Neural crest cell (in vitro differentiated cells): ENCODE results near the gene STX8. TPM values are rescaled to one million over a fixed set of nuclear protein-coding genes. Genes with fewer than 3 reads are reported as not detected.
A peak's percentile ranks its signal among the peaks of the same experiment; 100 is the strongest.

ENCODE experiments used
- DNase-seq: peaks from one replicate; pipeline ENCODE4 v3.0.0; 2021; ENCODE audit warnings: low read depth, mixed read lengths, low spot score
- H3K27ac Mint-ChIP-seq: one replicate; pipeline ENCODE4 v1.8.0; 2021; ENCODE audit warnings: mild to moderate bottlenecking, mixed read lengths; ENCODE audit not compliant: unreplicated experiment
- H3K27me3 Mint-ChIP-seq: 2 replicates; pipeline ENCODE4 v1.8.0; 2021; ENCODE audit warnings: low read depth, mild to moderate bottlenecking, mixed read lengths
- H3K36me3 Mint-ChIP-seq: 2 replicates; pipeline ENCODE4 v1.8.0; 2021; ENCODE audit warnings: low read depth, mild to moderate bottlenecking, mixed read lengths
- H3K4me1 Mint-ChIP-seq: 2 replicates; pipeline ENCODE4 v1.8.0; 2021; ENCODE audit warnings: mixed read lengths
- H3K4me3 Mint-ChIP-seq: one replicate; pipeline ENCODE4 v1.8.0; 2021; ENCODE audit warnings: mild to moderate bottlenecking, mixed read lengths
- H3K9me3 Mint-ChIP-seq: 2 replicates; pipeline ENCODE4 v1.8.0; 2021; ENCODE audit warnings: mixed read lengths
- total RNA-seq: library from RNA; stranded (reverse); gene quantifications from 2 replicates; pipeline ENCODE4 v1.2.1, GENCODE V29; 2021
- TF ChIP-seq, protein P1 (sequence below): fragments of 200-600 bp; sonication (generic); conservative IDR thresholded peaks from 2 replicates; pipeline ENCODE4 v1.5.0; 2021; ENCODE audit warnings: antibody characterized with exemption, mild to moderate bottlenecking

The STX8 gene
- total RNA-seq, 1 donor from 2014 or later = 56.6 TPM

DNA sequence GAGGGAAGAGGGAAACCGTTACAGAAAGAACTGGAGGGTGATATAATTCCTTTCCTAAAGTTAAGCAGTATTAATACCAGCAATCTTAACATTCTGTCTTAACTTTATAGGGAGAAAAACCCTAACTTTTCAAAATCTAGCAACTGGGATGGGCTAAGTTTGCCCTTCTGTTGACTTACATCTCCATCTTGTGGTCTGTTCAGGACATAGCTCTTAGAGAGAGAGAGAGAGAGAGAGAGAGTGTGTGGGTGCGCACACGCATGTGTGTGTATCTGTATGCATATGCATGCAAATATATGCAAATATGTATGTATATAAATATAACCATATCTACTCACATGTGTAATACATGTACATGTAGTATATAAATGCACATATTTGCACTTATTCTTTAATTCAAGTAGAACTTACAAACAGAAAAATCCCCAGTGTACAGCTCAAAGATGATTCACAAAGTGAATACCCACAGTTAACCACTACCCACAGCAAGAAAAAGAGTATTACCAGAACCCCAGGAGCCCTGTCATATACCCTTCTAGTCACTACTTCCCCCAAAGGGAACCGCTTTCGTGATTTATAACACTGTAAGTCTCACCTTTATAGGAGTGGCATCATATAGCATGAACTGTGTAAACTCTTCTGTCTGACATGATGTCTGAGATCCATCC lies 46.5 kb downstream of the STX8 start:
- H3K27me3 Mint-ChIP-seq = no peaks in the 10 kb centered on the region
- peaks cover 2% of the 10 kb centered on the region for H3K9me3 Mint-ChIP-seq
- H3K4me3 Mint-ChIP-seq = no peak overlapping the region
- TF ChIP-seq, protein P1, sequence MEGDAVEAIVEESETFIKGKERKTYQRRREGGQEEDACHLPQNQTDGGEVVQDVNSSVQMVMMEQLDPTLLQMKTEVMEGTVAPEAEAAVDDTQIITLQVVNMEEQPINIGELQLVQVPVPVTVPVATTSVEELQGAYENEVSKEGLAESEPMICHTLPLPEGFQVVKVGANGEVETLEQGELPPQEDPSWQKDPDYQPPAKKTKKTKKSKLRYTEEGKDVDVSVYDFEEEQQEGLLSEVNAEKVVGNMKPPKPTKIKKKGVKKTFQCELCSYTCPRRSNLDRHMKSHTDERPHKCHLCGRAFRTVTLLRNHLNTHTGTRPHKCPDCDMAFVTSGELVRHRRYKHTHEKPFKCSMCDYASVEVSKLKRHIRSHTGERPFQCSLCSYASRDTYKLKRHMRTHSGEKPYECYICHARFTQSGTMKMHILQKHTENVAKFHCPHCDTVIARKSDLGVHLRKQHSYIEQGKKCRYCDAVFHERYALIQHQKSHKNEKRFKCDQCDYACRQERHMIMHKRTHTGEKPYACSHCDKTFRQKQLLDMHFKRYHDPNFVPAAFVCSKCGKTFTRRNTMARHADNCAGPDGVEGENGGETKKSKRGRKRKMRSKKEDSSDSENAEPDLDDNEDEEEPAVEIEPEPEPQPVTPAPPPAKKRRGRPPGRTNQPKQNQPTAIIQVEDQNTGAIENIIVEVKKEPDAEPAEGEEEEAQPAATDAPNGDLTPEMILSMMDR = peak; percentile 70
- H3K4me1 Mint-ChIP-seq = peaks cover 4% of the 10 kb centered on the region
- no peak overlapping the region for H3K27ac Mint-ChIP-seq
- DNase-seq = no peak
- H3K36me3 Mint-ChIP-seq = peaks cover 5% of the 10 kb centered on the region

DNA sequence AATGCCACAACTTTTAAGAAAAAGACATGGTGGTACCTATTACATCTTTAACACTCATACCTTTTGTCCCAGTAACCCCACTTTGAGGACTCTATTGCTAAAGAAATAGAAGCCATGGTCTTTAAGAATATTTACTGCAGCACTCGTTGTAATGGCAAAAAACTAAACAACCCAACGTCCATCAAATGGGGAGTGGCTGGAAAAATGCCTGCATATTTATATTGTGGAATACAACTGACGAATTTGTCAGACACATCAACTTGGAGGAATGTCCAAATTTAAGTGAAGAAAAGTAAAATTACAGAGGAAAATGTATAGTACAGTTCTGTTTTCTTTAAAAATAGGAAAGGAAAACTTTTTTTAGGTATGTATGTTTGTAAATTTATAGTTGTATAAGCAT lies 47.8 kb downstream of the STX8 start:
- Mint-ChIP-seq H3K9me3 (peaks cover 2% of the 10 kb centered on the region), H3K36me3 (peaks cover 5% of the 10 kb centered on the region), H3K27ac (no peak overlapping the region), H3K27me3 (no peaks in the 10 kb centered on the region), H3K4me1 (peaks cover 4% of the 10 kb centered on the region), H3K4me3 (no peak overlapping the region)
- TF ChIP-seq, protein P1 = no peak
- no peak for DNase-seq

DNA sequence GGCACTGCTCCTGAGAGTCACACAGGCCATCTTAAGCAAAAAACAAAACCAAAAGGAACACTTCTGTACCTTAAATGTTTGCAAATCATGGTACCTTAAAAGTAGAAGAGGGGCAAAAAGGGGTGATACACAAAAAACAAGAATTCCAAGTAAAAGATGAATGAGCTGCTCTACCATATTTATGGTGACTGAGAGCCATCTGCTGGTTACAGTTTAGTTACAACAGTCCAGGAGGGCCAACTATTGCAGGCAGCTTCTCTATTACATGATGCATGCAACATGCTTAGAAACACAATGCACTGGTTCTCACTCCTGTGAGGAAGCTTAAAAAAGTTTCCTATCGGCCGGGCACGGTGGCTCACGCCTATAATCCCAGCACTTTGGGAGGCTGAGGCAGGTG lies 53.5 kb downstream of the STX8 start:
- Mint-ChIP-seq H3K4me1 (peaks cover 33% of the 10 kb centered on the region), H3K27ac (no peak overlapping the region), H3K4me3 (no peak overlapping the region), H3K27me3 (no peaks in the 10 kb centered on the region), H3K36me3 (peaks cover 5% of the 10 kb centered on the region), H3K9me3 (peaks cover 4% of the 10 kb centered on the region)
- TF ChIP-seq, protein P1 = peak; percentile 79
- DNase-seq = peak; percentile 10

DNA sequence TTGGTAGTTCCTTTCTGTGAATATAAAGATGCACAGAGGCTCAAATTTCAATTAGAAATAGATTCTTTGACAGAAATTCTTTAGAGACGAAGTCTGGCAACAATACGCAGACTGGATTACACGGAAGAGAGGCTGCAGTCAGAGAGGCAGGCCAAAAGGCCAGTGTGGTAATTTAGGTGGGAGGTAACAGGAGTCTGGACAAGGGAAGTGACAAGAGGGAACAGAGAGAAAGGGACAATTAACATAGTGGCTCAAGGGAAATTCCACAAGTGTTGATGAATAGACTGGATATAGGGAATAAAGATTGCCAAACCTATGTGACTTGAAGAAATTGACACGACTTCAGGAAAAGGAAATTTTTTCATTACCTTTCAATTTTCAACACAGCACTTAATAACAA lies 54.6 kb downstream of the STX8 start:
- TF ChIP-seq, protein P1 = no peak
- H3K9me3 Mint-ChIP-seq = peaks cover 4% of the 10 kb centered on the region
- H3K36me3 Mint-ChIP-seq = peaks cover 5% of the 10 kb centered on the region
- H3K4me3 Mint-ChIP-seq = no peak overlapping the region
- peak overlapping the region; percentile 0 for H3K27ac Mint-ChIP-seq
- peaks cover 33% of the 10 kb centered on the region for H3K4me1 Mint-ChIP-seq
- no peak for DNase-seq
- H3K27me3 Mint-ChIP-seq = no peaks in the 10 kb centered on the region

DNA sequence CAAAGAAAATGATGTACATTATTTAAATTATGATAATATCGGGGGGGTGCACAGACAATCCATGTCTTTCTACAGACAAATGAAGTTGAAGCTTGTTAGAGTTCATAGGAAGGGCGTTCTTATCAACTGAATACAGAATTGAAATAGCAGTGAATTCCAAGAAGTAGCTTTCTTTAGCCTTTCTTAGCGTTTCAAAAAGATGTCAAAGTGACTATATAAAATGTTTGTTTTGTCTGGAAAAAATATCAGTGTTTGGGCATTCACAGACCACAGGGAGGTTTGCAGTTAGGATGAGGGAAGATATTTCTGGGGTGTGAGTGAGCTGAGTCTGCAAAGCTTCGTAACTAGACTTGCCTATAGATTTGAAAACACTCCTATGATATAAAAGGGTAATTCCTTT lies 55.0 kb downstream of the STX8 start:
- Mint-ChIP-seq H3K4me1 (peaks cover 33% of the 10 kb centered on the region), H3K36me3 (peaks cover 4% of the 10 kb centered on the region), H3K9me3 (peaks cover 4% of the 10 kb centered on the region), H3K4me3 (no peak overlapping the region), H3K27me3 (no peaks in the 10 kb centered on the region), H3K27ac (peak overlapping the region; percentile 0)
- TF ChIP-seq, protein P1 = no peak
- DNase-seq = no peak
